Esophagus mucosa (tissue), 1 donor: ENCODE data around the gene GABARAP. TPM values are rescaled to one million over a fixed set of nuclear protein-coding genes. Genes with fewer than 3 reads are reported as not detected.

ENCODE experiments used
- ATAC-seq: fragments of 200-7000 bp; cut with Tn5 transposase; one replicate; pipeline ENCODE4 v1.9.1; 2020
- total RNA-seq: library from RNA; stranded (reverse); gene quantifications from one replicate; pipeline ENCODE4 v1.2.4, GENCODE V29; 2023
- donor health status: DM: yes; HTN: yes; CAD: no.

The GABARAP gene
- total RNA-seq, 1 donor from 2014 or later, result 268 TPM

DNA sequence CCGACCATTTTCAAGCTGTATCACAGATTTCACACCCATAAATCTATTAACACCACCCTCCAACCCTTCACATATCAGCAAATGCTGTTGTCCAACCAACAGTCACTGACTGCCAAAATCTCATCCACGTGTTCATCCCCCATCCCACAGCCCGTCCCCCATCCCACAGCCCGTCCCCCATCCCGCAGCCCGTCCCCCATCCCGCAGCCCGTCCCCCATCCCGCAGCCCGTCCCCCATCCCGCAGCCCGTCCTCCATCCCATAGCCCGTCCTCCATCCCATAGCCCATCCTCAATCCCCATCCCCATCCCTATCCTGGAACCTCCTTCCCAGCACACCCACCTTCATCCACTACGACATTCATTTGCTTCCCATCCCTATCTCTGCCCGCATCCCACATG is 36.7 kb downstream of the GABARAP start:
- no peak for ATAC-seq

DNA sequence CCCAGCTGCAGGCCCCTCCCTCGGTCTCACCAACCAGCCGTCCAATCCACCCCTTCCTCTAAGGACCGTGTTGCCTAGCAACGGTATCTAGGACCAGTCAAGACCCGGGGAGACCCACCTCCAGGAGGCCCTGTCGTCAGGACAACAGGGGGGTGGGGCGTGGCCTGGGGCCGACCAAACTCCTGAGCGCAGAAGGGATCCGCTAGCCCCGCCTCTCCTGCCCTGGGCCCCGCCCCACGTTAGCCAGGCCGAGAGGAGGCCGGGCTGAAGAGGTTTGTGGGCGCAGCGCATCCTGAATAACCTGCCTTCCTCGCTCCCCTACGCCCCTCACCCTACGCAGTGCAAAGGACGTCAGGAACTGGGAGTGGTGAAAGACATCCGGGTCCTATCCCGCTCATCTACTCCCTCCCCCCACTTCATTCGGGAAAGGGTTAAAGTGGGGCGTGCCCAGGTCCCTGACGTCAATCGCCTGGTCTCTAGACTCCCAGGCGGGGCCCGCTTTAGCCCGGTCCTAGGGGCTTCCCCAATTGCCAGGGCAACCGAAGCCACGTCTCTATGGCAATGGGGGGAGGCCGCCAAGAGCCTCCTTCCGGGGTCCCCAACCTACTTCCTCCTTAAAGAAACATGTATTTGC is 37.3 kb downstream of the GABARAP start:
- ATAC-seq, result peak; percentile 71

DNA sequence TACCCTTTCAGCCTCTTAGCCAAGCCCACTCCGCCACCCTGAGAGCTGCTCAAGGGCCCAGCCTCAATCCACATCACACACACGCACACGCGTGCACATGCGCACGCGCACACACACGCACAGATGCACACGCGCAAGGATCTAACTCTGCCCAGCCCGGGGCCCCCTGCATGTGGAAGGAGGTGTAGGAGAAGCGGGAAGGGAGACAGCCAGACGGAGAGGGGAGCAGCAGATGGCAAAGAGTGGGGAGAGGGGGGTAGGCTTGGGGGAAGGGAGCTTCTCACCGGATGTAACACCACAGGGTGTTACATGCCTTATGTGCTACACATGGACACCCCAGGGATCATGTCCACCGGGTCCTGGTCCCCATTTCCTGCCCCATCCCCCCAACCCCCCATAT is 37.9 kb downstream of the GABARAP start:
- peak; percentile 1 for ATAC-seq

DNA sequence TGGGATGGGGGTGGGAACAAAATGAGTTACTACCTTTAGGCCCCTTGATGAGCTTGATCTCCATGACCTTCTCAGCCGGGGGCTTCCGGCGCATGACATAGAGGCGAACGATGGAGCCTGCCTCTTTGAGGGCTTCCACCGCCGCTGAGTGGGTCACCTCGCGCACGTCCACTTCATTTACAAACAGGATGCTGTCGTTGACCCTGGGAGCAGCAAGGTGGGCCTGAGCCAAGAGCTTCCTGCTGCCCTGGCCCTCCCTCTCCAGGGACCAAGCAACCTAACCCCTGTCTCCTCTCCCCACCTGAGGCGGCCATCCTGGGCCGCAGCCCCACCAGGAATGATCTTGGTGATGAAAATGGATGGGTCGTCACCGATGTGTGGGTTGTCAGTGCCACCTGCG is 38.9 kb downstream of the GABARAP start:
- no peak for ATAC-seq

DNA sequence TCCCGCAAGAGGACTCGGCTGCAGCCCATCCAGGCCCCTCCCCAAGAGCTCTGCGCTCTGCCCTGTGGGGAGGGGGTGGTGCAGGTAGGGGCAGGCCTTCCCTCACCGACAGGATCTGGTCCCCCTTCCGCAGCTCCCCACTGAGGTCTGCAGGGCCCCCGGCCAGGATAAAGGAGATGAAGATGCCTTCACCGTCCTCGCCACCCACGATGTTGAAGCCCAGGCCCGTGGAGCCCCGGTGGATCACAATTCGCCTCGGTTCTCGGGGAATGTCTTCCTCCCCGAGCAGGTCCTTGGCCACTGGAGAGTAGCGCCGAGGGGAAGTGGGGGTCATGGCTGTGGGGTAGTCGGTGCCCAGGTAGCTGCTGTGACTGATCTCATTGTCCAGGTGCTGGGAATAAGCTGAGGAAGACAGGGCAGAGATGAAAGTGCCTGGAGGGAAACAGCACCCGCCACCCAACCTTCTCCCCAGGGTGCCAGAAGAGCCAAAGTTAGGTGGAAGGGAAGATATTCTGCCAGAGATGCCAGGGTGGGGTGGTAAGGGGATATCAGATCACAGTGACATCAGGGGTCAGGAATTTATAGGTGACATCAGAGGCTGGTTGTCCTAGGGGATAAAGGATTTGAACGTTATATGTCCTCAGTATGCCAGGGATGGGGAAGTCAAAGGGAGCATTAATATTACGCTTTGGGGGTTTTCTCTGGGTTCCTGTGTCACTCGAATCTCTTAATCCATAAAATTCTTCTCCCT is 45.4 kb downstream of the GABARAP start:
- no peak for ATAC-seq

DNA sequence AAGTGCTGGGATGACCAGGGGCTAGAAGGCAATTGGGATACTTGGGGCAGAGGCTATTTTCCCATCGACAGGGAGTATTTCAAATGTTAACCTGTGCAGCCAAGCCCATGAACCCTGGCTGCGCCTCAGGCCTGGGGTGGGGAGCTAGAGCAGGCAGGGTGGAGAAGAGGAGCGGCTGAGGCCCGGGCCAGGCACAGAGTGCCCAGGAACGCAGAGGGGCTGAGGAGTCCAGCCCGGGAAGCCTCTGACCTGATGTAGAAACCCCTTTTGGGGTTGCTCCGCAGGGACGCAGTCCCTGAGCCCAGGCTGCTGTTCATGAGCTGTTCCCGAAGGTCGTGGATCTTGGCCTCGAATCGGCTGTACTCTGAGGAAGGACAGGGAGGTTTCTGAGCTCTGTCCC is 46.3 kb downstream of the GABARAP start:
- ATAC-seq, result no peak

DNA sequence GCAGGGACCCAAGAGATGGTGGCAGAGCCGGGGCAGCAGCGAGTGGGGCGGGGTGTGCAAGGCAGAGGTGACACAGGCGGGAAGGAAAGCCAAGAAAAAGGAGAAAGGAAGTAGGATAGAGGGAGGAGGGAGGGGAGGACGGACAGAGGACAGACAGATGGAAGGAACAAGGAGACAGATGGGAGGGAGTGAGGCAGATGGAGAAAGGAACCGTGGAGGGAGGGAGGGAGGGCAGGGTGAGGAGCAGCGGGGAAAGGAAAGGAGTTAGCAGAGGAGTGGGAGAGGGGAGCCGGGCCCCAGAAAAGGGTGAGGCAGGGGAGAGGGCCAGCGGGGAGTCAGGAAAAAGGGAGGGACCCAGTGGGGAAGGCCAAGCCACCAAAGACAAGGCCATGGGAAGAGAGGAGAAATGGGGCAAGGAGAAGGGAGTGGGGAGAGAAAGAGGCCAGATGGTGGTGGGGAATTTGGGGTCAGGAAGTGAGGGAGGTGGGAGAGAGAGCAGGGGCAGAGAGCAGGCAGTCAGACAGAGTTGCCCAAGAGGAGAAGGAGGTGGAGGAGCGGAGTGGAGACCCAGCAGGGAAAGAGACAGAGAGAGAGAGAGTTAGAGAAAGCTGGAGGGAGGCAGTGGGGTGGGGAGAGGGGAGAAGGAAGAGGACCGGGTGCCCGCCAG is 49.8 kb downstream of the GABARAP start:
- no peak for ATAC-seq

DNA sequence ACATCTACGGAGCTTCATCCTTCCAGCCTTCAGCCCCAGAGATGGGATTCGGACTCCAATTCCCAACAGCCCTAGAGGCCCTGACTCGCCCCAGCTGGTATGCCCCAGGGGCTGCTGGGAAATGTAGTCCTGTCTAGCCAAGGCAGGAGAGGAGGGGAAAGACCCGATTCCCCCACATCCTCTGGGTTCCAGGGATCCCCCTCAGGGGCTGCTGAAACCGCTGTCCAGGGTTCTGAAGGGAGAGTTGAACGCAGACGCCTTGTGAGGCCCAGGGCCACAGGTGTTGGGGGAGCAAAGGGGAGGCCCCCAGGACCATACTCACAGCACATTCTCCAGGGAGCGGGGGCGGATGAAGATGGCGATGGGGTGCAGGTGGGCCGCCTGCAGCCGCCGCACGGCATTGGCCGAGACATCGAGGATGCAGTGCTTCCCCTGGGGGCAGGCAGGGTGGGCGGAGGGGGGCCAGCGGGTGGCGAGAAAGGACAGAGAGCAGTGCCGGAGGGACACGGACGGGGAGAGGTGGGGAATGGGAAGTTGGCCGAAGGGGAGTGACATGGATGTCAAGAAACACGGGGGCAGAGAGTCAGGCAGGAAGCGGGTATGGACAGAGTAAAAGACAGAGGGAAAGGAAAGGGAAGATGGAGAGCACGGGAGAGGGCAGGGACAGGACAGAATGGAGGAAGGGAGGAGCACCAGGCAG is 50.5 kb downstream of the GABARAP start:
- ATAC-seq, result peak; percentile 51

DNA sequence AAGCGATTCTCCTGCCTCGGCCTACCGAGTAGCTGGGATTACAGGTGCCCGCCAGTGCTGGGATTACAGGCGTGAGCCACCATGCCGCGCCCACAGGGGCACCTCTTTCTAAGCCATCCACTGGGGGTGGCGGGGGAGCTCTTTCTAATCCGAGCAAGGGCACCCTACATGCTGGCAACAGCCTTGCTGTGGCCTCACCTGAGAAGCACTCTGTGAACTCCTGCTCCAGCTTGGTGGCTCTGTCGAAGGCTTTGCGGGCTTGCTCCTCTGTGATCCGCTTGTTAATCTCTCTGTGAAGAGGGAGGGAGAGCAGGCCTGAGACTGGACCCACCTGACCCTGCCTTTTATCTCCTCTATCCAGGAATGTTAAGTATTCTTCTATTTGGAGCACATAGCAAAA is 51.2 kb downstream of the GABARAP start:
- ATAC-seq, result no peak

DNA sequence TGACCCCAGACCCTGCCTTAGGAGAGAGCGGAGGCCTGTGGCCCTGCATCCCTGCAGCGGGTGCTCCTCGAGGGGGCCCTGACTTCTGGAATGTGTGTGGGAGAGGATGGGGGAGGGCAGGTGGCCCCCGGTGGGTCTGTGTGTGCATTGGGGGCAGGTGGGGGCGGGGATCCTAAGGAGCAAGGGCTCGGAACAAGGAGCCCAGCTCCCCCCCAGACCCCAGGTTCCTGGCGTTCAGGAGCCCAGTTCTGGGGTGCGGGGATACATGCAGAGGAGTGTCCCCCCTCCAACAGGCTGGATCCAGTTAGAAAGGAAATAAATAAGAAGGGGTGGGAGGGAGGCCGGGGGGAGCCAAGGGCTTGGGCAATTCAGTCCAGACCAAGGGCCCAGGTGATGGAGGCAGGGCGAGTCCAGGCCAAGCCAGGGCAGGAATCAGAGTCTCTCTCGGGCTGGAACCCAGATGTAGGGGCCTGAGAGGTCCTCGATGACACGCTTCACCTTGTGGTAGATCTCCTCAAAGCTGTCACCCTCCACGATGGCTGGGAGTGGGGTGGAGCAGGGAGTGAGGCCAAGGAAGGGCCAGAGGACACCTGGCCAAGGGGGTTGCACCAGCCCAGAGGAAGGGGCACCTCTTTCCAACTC is 51.9 kb downstream of the GABARAP start:
- no peak for ATAC-seq

Other genes with a start within 250 kb of the GABARAP start
- gene ALOX12, start 246.4 kb downstream of the GABARAP start, total RNA-seq, result 16.9 TPM
- 126 TPM for gene RNASEK, start 229.8 kb downstream of the GABARAP start, total RNA-seq
- gene BCL6B, start 219.4 kb downstream of the GABARAP start, total RNA-seq, result 3.7 TPM
- gene SLC16A13, start 206.4 kb downstream of the GABARAP start, total RNA-seq, result 11.8 TPM
- 0.60 TPM for gene SLC16A11, start 198.4 kb downstream of the GABARAP start, total RNA-seq
- 0.92 TPM for gene CLEC10A, start 162.2 kb downstream of the GABARAP start, total RNA-seq
- gene ASGR2, start 127.6 kb downstream of the GABARAP start, total RNA-seq, result 0.24 TPM
- gene ASGR1, start 63.1 kb downstream of the GABARAP start, total RNA-seq, result 1.00 TPM
- 3.1 TPM for gene DLG4, start 22.6 kb downstream of the GABARAP start, total RNA-seq
- 311 TPM for gene ACADVL, start 22.5 kb downstream of the GABARAP start, total RNA-seq
- gene DVL2, start 7.9 kb downstream of the GABARAP start, total RNA-seq, result 32.7 TPM
- 33.6 TPM for gene PHF23, start 3.0 kb downstream of the GABARAP start, total RNA-seq
- 87.6 TPM for gene CTDNEP1, start 9.3 kb upstream of the GABARAP start, total RNA-seq
- 40.3 TPM for gene ELP5, start 9.8 kb upstream of the GABARAP start, total RNA-seq
- gene CLDN7, start 20.0 kb upstream of the GABARAP start, total RNA-seq, result 279 TPM
- gene SLC2A4, start 39.3 kb upstream of the GABARAP start, total RNA-seq, result 0.68 TPM
- 0.96 TPM for gene YBX2, start 52.2 kb upstream of the GABARAP start, total RNA-seq
- gene EIF5A, start 65.2 kb upstream of the GABARAP start, total RNA-seq, result 623 TPM
- gene GPS2, start 72.9 kb upstream of the GABARAP start, total RNA-seq, result 38.9 TPM
- 13.5 TPM for gene NEURL4, start 86.9 kb upstream of the GABARAP start, total RNA-seq
- gene ACAP1, start 94.1 kb upstream of the GABARAP start, total RNA-seq, result 3.8 TPM
- 32.9 TPM for gene KCTD11, start 109.7 kb upstream of the GABARAP start, total RNA-seq
- not detected for gene TMEM95, start 112.7 kb upstream of the GABARAP start, total RNA-seq
- gene TNK1, start 138.6 kb upstream of the GABARAP start, total RNA-seq, result 6.1 TPM
- 23.1 TPM for gene PLSCR3, start 152.1 kb upstream of the GABARAP start, total RNA-seq
- 92.8 TPM for gene TMEM256, start 161.6 kb upstream of the GABARAP start, total RNA-seq
- gene NLGN2, start 165.4 kb upstream of the GABARAP start, total RNA-seq, result 3.0 TPM
- gene SPEM1, start 177.9 kb upstream of the GABARAP start, total RNA-seq, result not detected
- not detected for gene SPEM2, start 183.2 kb upstream of the GABARAP start, total RNA-seq
- gene SPEM3, start 186.4 kb upstream of the GABARAP start, total RNA-seq, result not detected
- gene TMEM102, start 193.0 kb upstream of the GABARAP start, total RNA-seq, result 8.2 TPM
- gene FGF11, start 197.1 kb upstream of the GABARAP start, total RNA-seq, result 8.6 TPM
- 4.9 TPM for gene CHRNB1, start 202.6 kb upstream of the GABARAP start, total RNA-seq
- 21.0 TPM for gene ZBTB4, start 237.2 kb upstream of the GABARAP start, total RNA-seq
- not detected for gene SLC35G6, start 239.0 kb upstream of the GABARAP start, total RNA-seq
- gene POLR2A, start 241.9 kb upstream of the GABARAP start, total RNA-seq, result 116 TPM